ENCODE data around the gene PPCDC. TPM values are rescaled to one million over a fixed set of nuclear protein-coding genes. Genes with fewer than 3 reads are reported as not detected.

PPCDC gene
- total and polyA plus RNA-seq, 10 of the 15 experiments (the other 5 are each of a cell fraction or from before 2014, with no cell fraction given), result 32.5 to 135 (median 55.0) TPM

- SMC1A ChIA-PET (ENCODE audit: uncharacterized antibody, unreplicated experiment), result interaction anchor here (0.6 to 4.3 kb wide), 5 partner anchors 10 to 176 kb away, joined by 3 to 49 read pairs (median 5); no protein-coding TSS in a partner anchor
- no peak overlapping the region for H2AFZ ChIP-seq (ENCODE audit: control insufficient read depth, low read depth, low read length)
- no peaks in the 10 kb centered on the region for H4K20me1 ChIP-seq (ENCODE audit: control insufficient read depth, insufficient read depth)
- H3K36me3 ChIP-seq (ENCODE audit: control insufficient read depth in 2 of 2, insufficient read depth in 2 of 2, low read length in 1 of 2), result peaks cover 0 to 2% of the 10 kb centered on the region in 2 experiments; a peak in 3 of 4 replicates
- peak overlapping the region; percentile 11 for H3K4me2 ChIP-seq (ENCODE audit: control insufficient read depth, insufficient read depth)
- H3K27me3 ChIP-seq (replicated peaks in 1 of 2; ENCODE audit: control insufficient read depth in 2 of 2, insufficient read depth in 2 of 2, low read length in 1 of 2), result no peaks in the 10 kb centered on the region
- POLR2A ChIA-PET, result interaction anchor here (0.6 to 1.1 kb wide), 4 partner anchors 12 to 488 kb away, joined by 3 to 6 read pairs (median 4); no protein-coding TSS in a partner anchor
- intact Hi-C loops (cut with micrococcal nuclease; ENCODE audit: unreplicated experiment) (no loop called here), in situ Hi-C loops (cut with MboI) (no loop called here)
- no TSS peak for BruUV-seq (replicated peaks)
- no peak overlapping the region for H3K4me3 ChIP-seq
- DNase-seq (ENCODE audit: low read depth, low spot score), result no peak
- 100% methylated on average over 2 of the region's 2 CpGs for WGBS (ENCODE audit: insufficient coverage, insufficient replicate concordance, low lambda C conversion rate, missing lambda C conversion rate)
- no peak for FAIRE-seq
- H3K27ac ChIP-seq (ENCODE audit: control insufficient read depth, insufficient read depth), result peak overlapping the region; percentile 68
- H3K9ac ChIP-seq (ENCODE audit: control insufficient read depth, insufficient read depth, low read length), result peak overlapping the region; percentile 37; the same call in 1 of the 2 replicates
- RAD21 ChIA-PET (ENCODE audit: unreplicated experiment), result interaction anchor here (0.8 to 4.2 kb wide), 8 partner anchors 10 to 187 kb away, joined by 3 to 65 read pairs (median 4); partner anchors contain the start of gene C15orf39
- H3K9me3 ChIP-seq (replicated peaks; ENCODE audit: control insufficient read depth, insufficient read depth, low read length), result no peaks in the 10 kb centered on the region
- CTCF ChIA-PET, result interaction anchor here (0.9 to 6.7 kb wide), 5 partner anchors 11 to 174 kb away, joined by 3 to 95 read pairs (median 7); partner anchors contain the start of gene C15orf39
- no peak for ATAC-seq
- H3K4me1 ChIP-seq (ENCODE audit: control insufficient read depth, insufficient read depth, low read length), result peaks cover 40% of the 10 kb centered on the region
- H3K79me2 ChIP-seq (ENCODE audit: control insufficient read depth, insufficient read depth, low read length), result peaks cover 10% of the 10 kb centered on the region
- TF ChIP-seq SMARCA5 (IDR thresholded peaks at IDR 0.05), result no peak
- TF ChIP-seq CEBPB (IDR thresholded peaks at IDR 0.05; ENCODE audit: borderline replicate concordance in 1 of 2, low read depth in 2 of 2, low read length in 2 of 2), result no peak
- no peak for TF ChIP-seq PAX8 (IDR thresholded peaks at IDR 0.05)
- TF ChIP-seq FOXK2 (IDR thresholded peaks at IDR 0.05), result no peak
- no peak for TF ChIP-seq CBX5 (IDR thresholded peaks at IDR 0.05; ENCODE audit: low read depth)
- TF ChIP-seq SRF (IDR thresholded peaks at IDR 0.05; ENCODE audit: low read depth in 2 of 2, low read length in 2 of 2), result no peak
- TF ChIP-seq, protein P1, sequence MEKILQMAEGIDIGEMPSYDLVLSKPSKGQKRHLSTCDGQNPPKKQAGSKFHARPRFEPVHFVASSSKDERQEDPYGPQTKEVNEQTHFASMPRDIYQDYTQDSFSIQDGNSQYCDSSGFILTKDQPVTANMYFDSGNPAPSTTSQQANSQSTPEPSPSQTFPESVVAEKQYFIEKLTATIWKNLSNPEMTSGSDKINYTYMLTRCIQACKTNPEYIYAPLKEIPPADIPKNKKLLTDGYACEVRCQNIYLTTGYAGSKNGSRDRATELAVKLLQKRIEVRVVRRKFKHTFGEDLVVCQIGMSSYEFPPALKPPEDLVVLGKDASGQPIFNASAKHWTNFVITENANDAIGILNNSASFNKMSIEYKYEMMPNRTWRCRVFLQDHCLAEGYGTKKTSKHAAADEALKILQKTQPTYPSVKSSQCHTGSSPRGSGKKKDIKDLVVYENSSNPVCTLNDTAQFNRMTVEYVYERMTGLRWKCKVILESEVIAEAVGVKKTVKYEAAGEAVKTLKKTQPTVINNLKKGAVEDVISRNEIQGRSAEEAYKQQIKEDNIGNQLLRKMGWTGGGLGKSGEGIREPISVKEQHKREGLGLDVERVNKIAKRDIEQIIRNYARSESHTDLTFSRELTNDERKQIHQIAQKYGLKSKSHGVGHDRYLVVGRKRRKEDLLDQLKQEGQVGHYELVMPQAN (conservative IDR thresholded peaks at IDR 0.05), result no peak
- no peak for TF ChIP-seq KDM1A (IDR thresholded peaks at IDR 0.05; ENCODE audit: borderline replicate concordance)
- no peak for TF ChIP-seq PRDM15 (CRISPR knock-in tag; IDR thresholded peaks at IDR 0.05)
- TF ChIP-seq, protein P2, sequence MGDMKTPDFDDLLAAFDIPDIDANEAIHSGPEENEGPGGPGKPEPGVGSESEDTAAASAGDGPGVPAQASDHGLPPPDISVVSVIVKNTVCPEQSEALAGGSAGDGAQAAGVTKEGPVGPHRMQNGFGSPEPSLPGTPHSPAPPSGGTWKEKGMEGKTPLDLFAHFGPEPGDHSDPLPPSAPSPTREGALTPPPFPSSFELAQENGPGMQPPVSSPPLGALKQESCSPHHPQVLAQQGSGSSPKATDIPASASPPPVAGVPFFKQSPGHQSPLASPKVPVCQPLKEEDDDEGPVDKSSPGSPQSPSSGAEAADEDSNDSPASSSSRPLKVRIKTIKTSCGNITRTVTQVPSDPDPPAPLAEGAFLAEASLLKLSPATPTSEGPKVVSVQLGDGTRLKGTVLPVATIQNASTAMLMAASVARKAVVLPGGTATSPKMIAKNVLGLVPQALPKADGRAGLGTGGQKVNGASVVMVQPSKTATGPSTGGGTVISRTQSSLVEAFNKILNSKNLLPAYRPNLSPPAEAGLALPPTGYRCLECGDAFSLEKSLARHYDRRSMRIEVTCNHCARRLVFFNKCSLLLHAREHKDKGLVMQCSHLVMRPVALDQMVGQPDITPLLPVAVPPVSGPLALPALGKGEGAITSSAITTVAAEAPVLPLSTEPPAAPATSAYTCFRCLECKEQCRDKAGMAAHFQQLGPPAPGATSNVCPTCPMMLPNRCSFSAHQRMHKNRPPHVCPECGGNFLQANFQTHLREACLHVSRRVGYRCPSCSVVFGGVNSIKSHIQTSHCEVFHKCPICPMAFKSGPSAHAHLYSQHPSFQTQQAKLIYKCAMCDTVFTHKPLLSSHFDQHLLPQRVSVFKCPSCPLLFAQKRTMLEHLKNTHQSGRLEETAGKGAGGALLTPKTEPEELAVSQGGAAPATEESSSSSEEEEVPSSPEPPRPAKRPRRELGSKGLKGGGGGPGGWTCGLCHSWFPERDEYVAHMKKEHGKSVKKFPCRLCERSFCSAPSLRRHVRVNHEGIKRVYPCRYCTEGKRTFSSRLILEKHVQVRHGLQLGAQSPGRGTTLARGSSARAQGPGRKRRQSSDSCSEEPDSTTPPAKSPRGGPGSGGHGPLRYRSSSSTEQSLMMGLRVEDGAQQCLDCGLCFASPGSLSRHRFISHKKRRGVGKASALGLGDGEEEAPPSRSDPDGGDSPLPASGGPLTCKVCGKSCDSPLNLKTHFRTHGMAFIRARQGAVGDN (IDR thresholded peaks at IDR 0.05), result no peak
- no peak for TF ChIP-seq MEF2B (IDR thresholded peaks at IDR 0.05; ENCODE audit: partially characterized antibody, poor library complexity, severe bottlenecking)
- TF ChIP-seq ZNF24 (IDR thresholded peaks at IDR 0.05), result no peak
- TF ChIP-seq, protein P3, sequence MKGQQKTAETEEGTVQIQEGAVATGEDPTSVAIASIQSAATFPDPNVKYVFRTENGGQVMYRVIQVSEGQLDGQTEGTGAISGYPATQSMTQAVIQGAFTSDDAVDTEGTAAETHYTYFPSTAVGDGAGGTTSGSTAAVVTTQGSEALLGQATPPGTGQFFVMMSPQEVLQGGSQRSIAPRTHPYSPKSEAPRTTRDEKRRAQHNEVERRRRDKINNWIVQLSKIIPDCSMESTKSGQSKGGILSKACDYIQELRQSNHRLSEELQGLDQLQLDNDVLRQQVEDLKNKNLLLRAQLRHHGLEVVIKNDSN (IDR thresholded peaks at IDR 0.05; ENCODE audit: borderline replicate concordance, extremely low read length, insufficient read depth, low read depth, low read length), result no peak
Observed at GRCh38 chr15:75032395-75032794, 9.0 kb downstream of the PPCDC start.

All from GM12878 (cell line).